ENCODE measurements around the gene NKAIN2.

- no peak for TF ChIP-seq CTCF (IDR thresholded peaks at IDR 0.05; ENCODE audit: low read depth, low read length)
- no peak for TF ChIP-seq POLR2A (IDR thresholded peaks at IDR 0.05; ENCODE audit: extremely low read depth, insufficient read length)
- TF ChIP-seq, protein P1, sequence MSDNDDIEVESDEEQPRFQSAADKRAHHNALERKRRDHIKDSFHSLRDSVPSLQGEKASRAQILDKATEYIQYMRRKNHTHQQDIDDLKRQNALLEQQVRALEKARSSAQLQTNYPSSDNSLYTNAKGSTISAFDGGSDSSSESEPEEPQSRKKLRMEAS (IDR thresholded peaks at IDR 0.05; ENCODE audit: low read depth, low read length), result no peak
Measured at GRCh38 chr6:124854338-124854922, 1050.8 kb downstream of the NKAIN2 start.
